ENCODE measurements around the gene USH1G.

Gene USH1G

GRCh38 chr17:74941128-74941725 lies 18.2 kb upstream of the USH1G start:
- no peak overlapping the region for H3K27ac ChIP-seq (ENCODE audit: low read length)
- H3K4me1 ChIP-seq (ENCODE audit: control insufficient read depth, insufficient read depth, low read length): no peaks in the 10 kb centered on the region
- H3K4me3 ChIP-seq (ENCODE audit: low read length in 2 of 2): no peak overlapping the region
- H3K27me3 ChIP-seq (ENCODE audit: control insufficient read depth in 1 of 2, insufficient read depth in 2 of 2, low read length in 2 of 2): peaks cover 36% of the 10 kb centered on the region in 2 donors
- H3K36me3 ChIP-seq (ENCODE audit: control insufficient read depth in 2 of 2, insufficient read depth in 2 of 2, low read length in 2 of 2): no peaks in the 10 kb centered on the region
- H3K9ac ChIP-seq (ENCODE audit: low read length in 2 of 2): no peak overlapping the region
- H3K9me3 ChIP-seq (ENCODE audit: control insufficient read depth in 2 of 2, low read length in 2 of 2): no peaks in the 10 kb centered on the region

GRCh38 chr17:74939534-74939933 lies 16.5 kb upstream of the USH1G start:
- H3K36me3 ChIP-seq (ENCODE audit: control insufficient read depth in 2 of 2, insufficient read depth in 2 of 2, low read length in 2 of 2): no peaks in the 10 kb centered on the region
- H3K27me3 ChIP-seq (ENCODE audit: control insufficient read depth in 1 of 2, insufficient read depth in 2 of 2, low read length in 2 of 2): peaks cover 43 to 52% of the 10 kb centered on the region in 2 donors
- H3K27ac ChIP-seq (ENCODE audit: low read length): no peak overlapping the region
- no peak overlapping the region for H3K9ac ChIP-seq (ENCODE audit: low read length in 2 of 2)
- H3K4me3 ChIP-seq (ENCODE audit: low read length in 2 of 2): no peak overlapping the region
- peaks cover 6% of the 10 kb centered on the region for H3K4me1 ChIP-seq (ENCODE audit: control insufficient read depth, insufficient read depth, low read length)
- H3K9me3 ChIP-seq (ENCODE audit: control insufficient read depth in 2 of 2, low read length in 2 of 2): no peaks in the 10 kb centered on the region

- H3K27me3 ChIP-seq (ENCODE audit: control insufficient read depth in 1 of 2, insufficient read depth in 2 of 2, low read length in 2 of 2): peaks cover 45 to 48% of the 10 kb centered on the region in 2 donors
- no peaks in the 10 kb centered on the region for H3K9me3 ChIP-seq (ENCODE audit: control insufficient read depth in 2 of 2, low read length in 2 of 2)
- no peaks in the 10 kb centered on the region for H3K36me3 ChIP-seq (ENCODE audit: control insufficient read depth in 2 of 2, insufficient read depth in 2 of 2, low read length in 2 of 2)
- H3K27ac ChIP-seq (ENCODE audit: low read length): no peak overlapping the region
- H3K9ac ChIP-seq (ENCODE audit: low read length in 2 of 2): no peak overlapping the region
- H3K4me1 ChIP-seq (ENCODE audit: control insufficient read depth, insufficient read depth, low read length): peaks cover 6% of the 10 kb centered on the region
- no peak overlapping the region for H3K4me3 ChIP-seq (ENCODE audit: low read length in 2 of 2)
These were observed 15.3 kb upstream of the USH1G start for GRCh38 chr17:74938194-74938950.

- no peaks in the 10 kb centered on the region for H3K9me3 ChIP-seq (ENCODE audit: control insufficient read depth in 2 of 2, low read length in 2 of 2)
- no peak overlapping the region for H3K27ac ChIP-seq (ENCODE audit: low read length)
- peaks cover 6% of the 10 kb centered on the region for H3K4me1 ChIP-seq (ENCODE audit: control insufficient read depth, insufficient read depth, low read length)
- no peaks in the 10 kb centered on the region for H3K36me3 ChIP-seq (ENCODE audit: control insufficient read depth in 2 of 2, insufficient read depth in 2 of 2, low read length in 2 of 2)
- H3K27me3 ChIP-seq (ENCODE audit: control insufficient read depth in 1 of 2, insufficient read depth in 2 of 2, low read length in 2 of 2): peaks cover 48 to 54% of the 10 kb centered on the region in 2 donors
- H3K9ac ChIP-seq (ENCODE audit: low read length in 2 of 2): no peak overlapping the region
- H3K4me3 ChIP-seq (ENCODE audit: low read length in 2 of 2): no peak overlapping the region
These were observed 14.3 kb upstream of the USH1G start for GRCh38 chr17:74937064-74938051.

GRCh38 chr17:74936470-74936799 lies 13.4 kb upstream of the USH1G start:
- H3K36me3 ChIP-seq (ENCODE audit: control insufficient read depth in 2 of 2, insufficient read depth in 2 of 2, low read length in 2 of 2): no peaks in the 10 kb centered on the region
- no peak overlapping the region for H3K9ac ChIP-seq (ENCODE audit: low read length in 2 of 2)
- H3K4me3 ChIP-seq (ENCODE audit: low read length in 2 of 2): no peak overlapping the region
- peaks cover 6% of the 10 kb centered on the region for H3K4me1 ChIP-seq (ENCODE audit: control insufficient read depth, insufficient read depth, low read length)
- no peaks in the 10 kb centered on the region for H3K9me3 ChIP-seq (ENCODE audit: control insufficient read depth in 2 of 2, low read length in 2 of 2)
- no peak overlapping the region for H3K27ac ChIP-seq (ENCODE audit: low read length)
- H3K27me3 ChIP-seq (ENCODE audit: control insufficient read depth in 1 of 2, insufficient read depth in 2 of 2, low read length in 2 of 2): peaks cover 43 to 54% of the 10 kb centered on the region in 2 donors

- Histone ChIP-seq H3K4me1 (ENCODE audit: control insufficient read depth, insufficient read depth, low read length) (peaks cover 6% of the 10 kb centered on the region), H3K36me3 (ENCODE audit: control insufficient read depth in 2 of 2, insufficient read depth in 2 of 2, low read length in 2 of 2) (no peaks in the 10 kb centered on the region), H3K4me3 (ENCODE audit: low read length in 2 of 2) (no peak within 1 kb of the TSS), H3K9me3 (ENCODE audit: control insufficient read depth in 2 of 2, low read length in 2 of 2) (no peaks in the 10 kb centered on the region), H3K27ac (ENCODE audit: low read length) (no peak within 1 kb of the TSS), H3K9ac (ENCODE audit: low read length in 2 of 2) (no peak within 1 kb of the TSS), H3K27me3 (ENCODE audit: control insufficient read depth in 1 of 2, insufficient read depth in 2 of 2, low read length in 2 of 2) (peaks cover 46 to 49% of the 10 kb centered on the region in 2 donors)
These were observed 12.8 kb upstream of the USH1G start, which contains the start of gene OTOP3 for GRCh38 chr17:74935585-74936469. Gene OTOP3, plus strand, starts transcription at chr17:74935898. Its CDS starts 24 bp downstream, at chr17:74935922.

GRCh38 chr17:74935048-74935447 lies 12.0 kb upstream of the USH1G start:
- peaks cover 46 to 54% of the 10 kb centered on the region in 2 donors for H3K27me3 ChIP-seq (ENCODE audit: control insufficient read depth in 1 of 2, insufficient read depth in 2 of 2, low read length in 2 of 2)
- peaks cover 6% of the 10 kb centered on the region for H3K4me1 ChIP-seq (ENCODE audit: control insufficient read depth, insufficient read depth, low read length)
- H3K4me3 ChIP-seq (ENCODE audit: low read length in 2 of 2): no peak overlapping the region
- H3K36me3 ChIP-seq (ENCODE audit: control insufficient read depth in 2 of 2, insufficient read depth in 2 of 2, low read length in 2 of 2): no peaks in the 10 kb centered on the region
- H3K9ac ChIP-seq (ENCODE audit: low read length in 2 of 2): no peak overlapping the region
- no peak overlapping the region for H3K27ac ChIP-seq (ENCODE audit: low read length)
- H3K9me3 ChIP-seq (ENCODE audit: control insufficient read depth in 2 of 2, low read length in 2 of 2): no peaks in the 10 kb centered on the region

- Histone ChIP-seq H3K4me3 (ENCODE audit: low read length in 2 of 2) (no peak overlapping the region), H3K27me3 (ENCODE audit: control insufficient read depth in 1 of 2, insufficient read depth in 2 of 2, low read length in 2 of 2) (peaks cover 34 to 46% of the 10 kb centered on the region in 2 donors), H3K4me1 (ENCODE audit: control insufficient read depth, insufficient read depth, low read length) (peaks cover 2% of the 10 kb centered on the region), H3K36me3 (ENCODE audit: control insufficient read depth in 2 of 2, insufficient read depth in 2 of 2, low read length in 2 of 2) (no peaks in the 10 kb centered on the region), H3K9me3 (ENCODE audit: control insufficient read depth in 2 of 2, low read length in 2 of 2) (no peaks in the 10 kb centered on the region), H3K27ac (ENCODE audit: low read length) (no peak overlapping the region), H3K9ac (ENCODE audit: low read length in 2 of 2) (no peak overlapping the region)
These were observed 7.5 kb upstream of the USH1G start for GRCh38 chr17:74930535-74931036.

GRCh38 chr17:74928786-74929185 lies 5.7 kb upstream of the USH1G start:
- Histone ChIP-seq H3K4me3 (ENCODE audit: low read length in 2 of 2) (no peak overlapping the region), H3K27me3 (ENCODE audit: control insufficient read depth in 1 of 2, insufficient read depth in 2 of 2, low read length in 2 of 2) (peaks cover 46 to 55% of the 10 kb centered on the region in 2 donors)

GRCh38 chr17:74925242-74925641 lies 2.2 kb upstream of the USH1G start:
- peaks cover 18% of the 10 kb centered on the region for H3K4me1 ChIP-seq (ENCODE audit: control insufficient read depth, insufficient read depth, low read length)
- no peak overlapping the region for H3K4me3 ChIP-seq (ENCODE audit: low read length in 2 of 2)
- no peak overlapping the region for H3K9ac ChIP-seq (ENCODE audit: low read length in 2 of 2)
- H3K36me3 ChIP-seq (ENCODE audit: control insufficient read depth in 2 of 2, insufficient read depth in 2 of 2, low read length in 2 of 2): no peaks in the 10 kb centered on the region
- H3K9me3 ChIP-seq (ENCODE audit: control insufficient read depth in 2 of 2, low read length in 2 of 2): no peaks in the 10 kb centered on the region
- H3K27ac ChIP-seq (ENCODE audit: low read length): no peak overlapping the region
- peaks cover 49 to 56% of the 10 kb centered on the region in 2 donors for H3K27me3 ChIP-seq (ENCODE audit: control insufficient read depth in 1 of 2, insufficient read depth in 2 of 2, low read length in 2 of 2)

More at GRCh38 chr17:74928786-74929185, 5.7 kb upstream of the USH1G start:
- Histone ChIP-seq H3K36me3 (ENCODE audit: control insufficient read depth in 2 of 2, insufficient read depth in 2 of 2, low read length in 2 of 2) (no peaks in the 10 kb centered on the region), H3K27ac (ENCODE audit: low read length) (no peak overlapping the region), H3K9ac (ENCODE audit: low read length in 2 of 2) (no peak overlapping the region), H3K4me1 (ENCODE audit: control insufficient read depth, insufficient read depth, low read length) (peaks cover 12% of the 10 kb centered on the region), H3K9me3 (ENCODE audit: control insufficient read depth in 2 of 2, low read length in 2 of 2) (no peaks in the 10 kb centered on the region)

Measured in stomach smooth muscle (tissue), 2 donors.